ENCODE measurements around the gene TMEM130.

TMEM130 gene

GRCh38 chr7:98816967-98817710, 52.7 kb downstream of the TMEM130 start:
- TF ChIP-seq Cebpa-rat (IDR thresholded peaks at IDR 0.05) = no peak
- H4K20me1 ChIP-seq = no peaks in the 10 kb centered on the region
- peaks cover 12% of the 10 kb centered on the region; the same call in 1 of the 2 replicates for H3K4me1 ChIP-seq
- no peak overlapping the region for H3K4me3 ChIP-seq
- H3K27me3 ChIP-seq = no peaks in the 10 kb centered on the region
- H3K27ac ChIP-seq = no peak overlapping the region
- H3K9ac ChIP-seq = no peak overlapping the region
- no peak overlapping the region for H3K4me2 ChIP-seq
- no peaks in the 10 kb centered on the region for H3K36me3 ChIP-seq
- no peaks in the 10 kb centered on the region for H3K9me3 ChIP-seq

DNA sequence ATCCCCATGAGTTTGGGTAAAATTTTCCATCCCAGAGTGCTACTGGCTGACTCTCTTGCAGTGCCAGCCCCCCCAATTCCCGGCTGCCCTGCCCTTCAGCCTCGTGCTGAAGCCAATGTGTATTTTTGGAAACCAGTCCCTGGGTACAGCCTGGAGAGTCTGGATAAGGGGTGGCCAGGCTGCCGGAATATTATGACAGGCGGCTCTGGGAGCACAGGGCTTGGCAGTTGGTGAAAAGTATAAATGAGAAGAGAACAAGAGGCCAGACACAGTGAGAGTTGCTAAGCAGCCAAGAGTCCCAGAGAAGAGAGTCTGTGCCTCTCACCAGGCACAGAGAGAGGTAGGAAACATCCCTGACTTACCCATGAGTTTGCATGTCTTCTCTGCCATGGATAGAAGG, 53.6 kb downstream of the TMEM130 start:
- H3K27me3 ChIP-seq = no peaks in the 10 kb centered on the region
- H3K4me3 ChIP-seq = no peak overlapping the region
- H3K9me3 ChIP-seq = no peaks in the 10 kb centered on the region
- TF ChIP-seq Cebpa-rat (IDR thresholded peaks at IDR 0.05) = no peak
- no peaks in the 10 kb centered on the region for H4K20me1 ChIP-seq
- no peak overlapping the region for H3K9ac ChIP-seq
- H3K27ac ChIP-seq = no peak overlapping the region
- H3K4me2 ChIP-seq = no peak overlapping the region
- no peaks in the 10 kb centered on the region for H3K36me3 ChIP-seq
- peaks cover 12% of the 10 kb centered on the region; the same call in 1 of the 2 replicates for H3K4me1 ChIP-seq

DNA sequence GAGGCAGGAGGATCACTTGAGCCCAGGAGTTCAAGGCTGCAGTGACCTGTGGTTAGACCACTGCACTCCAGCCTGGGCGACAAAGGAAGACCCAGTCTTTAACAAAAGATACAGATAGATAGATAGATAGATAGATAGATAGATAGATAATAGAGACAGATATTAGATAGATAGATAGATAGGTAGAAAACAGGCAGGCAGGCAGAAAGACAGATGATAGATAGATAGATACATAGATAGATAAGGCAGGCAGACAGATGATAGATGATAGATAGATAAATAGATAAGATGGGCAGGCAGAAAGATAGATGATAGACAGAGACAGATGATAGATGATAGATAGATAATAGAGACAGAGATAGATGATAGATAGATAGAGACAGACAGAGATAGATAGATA, 54.5 kb downstream of the TMEM130 start:
- no peaks in the 10 kb centered on the region for H3K36me3 ChIP-seq
- no peaks in the 10 kb centered on the region for H4K20me1 ChIP-seq
- 0 out of 2 replicates have a peak, but pooled peaks cover 6% of the 10 kb centered on the region for H3K9me3 ChIP-seq
- no peak overlapping the region for H3K4me2 ChIP-seq
- no peak for TF ChIP-seq Cebpa-rat (IDR thresholded peaks at IDR 0.05)
- no peak overlapping the region for H3K9ac ChIP-seq
- H3K27me3 ChIP-seq = no peaks in the 10 kb centered on the region
- H3K4me3 ChIP-seq = no peak overlapping the region
- H3K27ac ChIP-seq = no peak overlapping the region
- H3K4me1 ChIP-seq = peaks cover 7% of the 10 kb centered on the region; the same call in 1 of the 2 replicates

DNA sequence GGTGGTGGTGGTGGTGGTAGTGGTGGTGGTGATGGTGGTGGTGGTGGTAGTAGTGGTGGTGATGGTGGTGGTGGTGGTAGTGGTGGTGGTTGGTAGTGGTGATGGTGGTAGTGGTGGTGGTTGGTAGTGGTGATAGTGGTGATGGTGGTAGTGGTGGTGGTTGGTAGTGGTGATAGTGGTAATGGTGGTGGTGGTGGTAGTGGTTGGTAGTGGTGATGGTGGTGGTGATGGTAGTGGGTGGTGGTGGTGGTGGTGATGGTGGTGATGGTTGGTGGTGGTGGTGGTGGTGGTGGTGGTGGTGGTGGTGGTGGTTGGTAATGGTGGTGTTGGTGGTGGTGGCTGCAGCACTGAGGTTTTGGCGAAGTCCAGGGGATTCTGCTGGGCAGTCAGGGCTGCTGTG, 58.5 kb downstream of the TMEM130 start:
- Histone ChIP-seq H3K9me3 (0 out of 2 replicates have a peak, but pooled peaks cover 7% of the 10 kb centered on the region), H3K27ac (no peak overlapping the region), H3K9ac (no peak overlapping the region), H3K27me3 (no peaks in the 10 kb centered on the region), H4K20me1 (no peaks in the 10 kb centered on the region), H3K4me3 (no peak overlapping the region), H3K4me1 (no peaks in the 10 kb centered on the region), H3K4me2 (no peak overlapping the region), H3K36me3 (no peaks in the 10 kb centered on the region)
- TF ChIP-seq Cebpa-rat (IDR thresholded peaks at IDR 0.05) = no peak

DNA sequence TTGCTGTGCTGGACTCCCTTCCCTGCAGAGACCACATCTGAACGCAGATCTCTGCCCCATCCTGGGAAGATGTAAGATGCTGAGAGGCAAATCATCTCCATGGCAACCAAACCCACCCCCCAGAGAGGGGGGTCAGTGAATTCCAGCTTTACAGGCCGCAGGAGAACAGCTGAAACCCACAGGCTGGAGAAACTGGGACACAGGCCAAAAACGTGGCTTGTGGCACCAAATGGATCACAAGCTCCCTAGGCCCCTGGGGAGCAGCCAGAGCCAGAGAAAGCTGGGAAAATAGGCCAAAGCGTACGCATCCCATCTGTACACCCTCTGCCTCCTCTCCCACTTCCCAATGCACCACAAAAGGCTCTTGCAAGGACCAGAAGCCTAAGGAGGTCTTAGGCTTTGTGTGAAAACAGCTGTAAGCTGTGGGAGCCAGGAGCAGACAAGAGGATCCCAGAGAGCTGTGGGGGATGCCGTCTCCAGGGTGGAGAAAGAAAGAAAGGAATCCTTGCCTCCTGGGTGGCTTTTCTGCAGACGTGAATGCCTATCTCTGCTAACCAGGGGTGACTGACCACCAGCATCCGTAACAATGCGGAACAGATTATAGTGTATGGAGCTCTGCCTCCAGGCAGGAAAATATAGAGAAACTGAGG, 59.5 kb downstream of the TMEM130 start:
- Histone ChIP-seq H3K4me2 (no peak overlapping the region), H3K4me3 (no peak overlapping the region), H3K9me3 (0 out of 2 replicates have a peak, but pooled peaks cover 7% of the 10 kb centered on the region), H4K20me1 (no peaks in the 10 kb centered on the region), H3K27ac (no peak overlapping the region), H3K27me3 (no peaks in the 10 kb centered on the region), H3K9ac (no peak overlapping the region), H3K4me1 (peaks cover 5% of the 10 kb centered on the region; the same call in 1 of the 2 replicates), H3K36me3 (no peaks in the 10 kb centered on the region)
- TF ChIP-seq Cebpa-rat (IDR thresholded peaks at IDR 0.05) = no peak

DNA sequence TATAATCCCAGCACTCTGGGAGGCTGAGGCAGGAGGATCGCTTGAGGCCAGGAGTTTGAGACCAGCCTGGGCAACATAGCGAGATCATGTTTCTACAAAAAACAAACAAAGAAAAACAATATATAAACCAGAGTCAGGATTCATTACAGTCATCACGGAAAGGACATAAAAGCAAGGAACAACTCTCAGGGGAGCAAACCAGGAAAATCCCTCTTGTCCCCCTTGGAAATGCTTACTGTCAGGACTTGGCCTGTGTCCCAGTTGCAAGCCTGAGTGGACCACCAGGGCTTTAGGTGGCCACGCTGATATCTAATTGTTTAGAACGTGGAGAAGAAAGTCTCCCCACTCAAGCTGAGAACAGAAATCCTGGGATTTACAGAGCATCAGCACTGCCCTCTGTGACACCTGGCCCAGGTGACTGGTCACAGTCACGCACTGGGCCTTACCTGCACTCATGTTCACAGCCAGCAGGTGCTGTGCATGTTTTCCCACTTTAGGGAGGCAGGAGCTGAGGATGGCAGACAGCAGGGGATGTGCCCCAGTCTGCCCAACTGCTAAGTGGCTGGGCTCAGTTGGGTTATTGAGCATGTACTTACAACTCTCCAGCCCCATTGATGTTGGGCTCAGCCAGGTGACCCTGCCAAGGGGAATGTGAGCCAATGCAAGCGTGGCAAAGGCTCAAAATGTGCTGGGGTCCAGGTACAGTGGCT, 60.9 kb downstream of the TMEM130 start:
- TF ChIP-seq Cebpa-rat (IDR thresholded peaks at IDR 0.05) = no peak
- Histone ChIP-seq H3K27me3 (no peaks in the 10 kb centered on the region), H3K4me3 (no peak overlapping the region), H3K9me3 (0 out of 2 replicates have a peak, but pooled peaks cover 7% of the 10 kb centered on the region), H3K4me1 (peaks cover 15% of the 10 kb centered on the region), H3K27ac (no peak overlapping the region), H3K36me3 (no peaks in the 10 kb centered on the region), H3K9ac (no peak overlapping the region), H4K20me1 (no peaks in the 10 kb centered on the region), H3K4me2 (no peak overlapping the region)

DNA sequence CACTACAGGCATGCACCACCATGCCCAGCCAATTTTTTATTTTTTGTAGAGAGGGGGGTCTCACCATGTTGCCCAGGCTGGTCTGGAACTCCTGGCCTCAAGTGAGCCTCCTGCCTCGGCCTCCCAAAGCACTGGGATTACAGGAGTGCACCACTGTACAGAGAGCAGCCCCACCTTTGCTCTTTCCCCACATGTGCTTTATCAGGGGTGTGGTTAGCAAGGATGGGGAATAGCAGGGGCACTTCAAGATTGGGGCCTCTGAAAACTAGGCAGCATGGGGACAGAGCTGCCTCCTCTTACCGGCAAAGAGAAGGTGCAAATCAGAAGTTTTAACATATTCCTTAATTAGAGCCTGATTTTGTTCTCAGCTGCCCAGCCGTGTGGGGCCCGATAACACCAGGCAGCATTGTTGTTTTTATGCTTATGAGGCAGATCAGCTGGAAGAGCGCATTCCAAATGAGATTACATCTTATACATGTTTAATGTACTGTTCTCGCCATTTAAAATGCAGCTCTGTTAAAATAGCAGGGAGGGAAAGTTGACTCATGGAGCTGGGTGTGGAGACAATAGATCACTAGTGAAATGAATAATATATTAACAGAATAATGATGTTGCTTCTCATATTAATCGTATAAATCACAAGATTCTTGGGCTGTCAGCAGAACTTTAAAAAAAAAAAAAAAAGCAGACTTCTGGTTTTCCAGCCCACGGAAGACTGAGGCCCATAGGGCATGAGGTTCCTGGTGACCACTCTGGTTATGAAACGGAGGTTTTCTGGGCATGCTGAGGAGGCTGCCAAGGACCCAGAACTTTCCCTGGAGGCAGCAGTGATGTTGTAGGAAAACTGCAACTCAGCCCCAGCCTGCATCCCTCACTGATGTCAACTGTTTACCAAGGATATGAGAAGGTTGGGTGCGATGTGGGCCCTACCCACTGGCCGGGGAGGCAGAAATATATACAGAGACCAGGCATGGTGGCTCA, 62.5 kb downstream of the TMEM130 start:
- 0 out of 2 replicates have a peak, but pooled peaks cover 5% of the 10 kb centered on the region for H4K20me1 ChIP-seq
- no peak overlapping the region for H3K4me3 ChIP-seq
- H3K4me1 ChIP-seq = peaks cover 30% of the 10 kb centered on the region
- TF ChIP-seq Cebpa-rat (IDR thresholded peaks at IDR 0.05) = no peak
- 0 out of 2 replicates have a peak, but pooled peaks cover 7% of the 10 kb centered on the region for H3K9me3 ChIP-seq
- H3K27me3 ChIP-seq = no peaks in the 10 kb centered on the region
- no peaks in the 10 kb centered on the region for H3K36me3 ChIP-seq
- H3K9ac ChIP-seq = no peak overlapping the region
- H3K27ac ChIP-seq = no peak overlapping the region
- no peak overlapping the region for H3K4me2 ChIP-seq

DNA sequence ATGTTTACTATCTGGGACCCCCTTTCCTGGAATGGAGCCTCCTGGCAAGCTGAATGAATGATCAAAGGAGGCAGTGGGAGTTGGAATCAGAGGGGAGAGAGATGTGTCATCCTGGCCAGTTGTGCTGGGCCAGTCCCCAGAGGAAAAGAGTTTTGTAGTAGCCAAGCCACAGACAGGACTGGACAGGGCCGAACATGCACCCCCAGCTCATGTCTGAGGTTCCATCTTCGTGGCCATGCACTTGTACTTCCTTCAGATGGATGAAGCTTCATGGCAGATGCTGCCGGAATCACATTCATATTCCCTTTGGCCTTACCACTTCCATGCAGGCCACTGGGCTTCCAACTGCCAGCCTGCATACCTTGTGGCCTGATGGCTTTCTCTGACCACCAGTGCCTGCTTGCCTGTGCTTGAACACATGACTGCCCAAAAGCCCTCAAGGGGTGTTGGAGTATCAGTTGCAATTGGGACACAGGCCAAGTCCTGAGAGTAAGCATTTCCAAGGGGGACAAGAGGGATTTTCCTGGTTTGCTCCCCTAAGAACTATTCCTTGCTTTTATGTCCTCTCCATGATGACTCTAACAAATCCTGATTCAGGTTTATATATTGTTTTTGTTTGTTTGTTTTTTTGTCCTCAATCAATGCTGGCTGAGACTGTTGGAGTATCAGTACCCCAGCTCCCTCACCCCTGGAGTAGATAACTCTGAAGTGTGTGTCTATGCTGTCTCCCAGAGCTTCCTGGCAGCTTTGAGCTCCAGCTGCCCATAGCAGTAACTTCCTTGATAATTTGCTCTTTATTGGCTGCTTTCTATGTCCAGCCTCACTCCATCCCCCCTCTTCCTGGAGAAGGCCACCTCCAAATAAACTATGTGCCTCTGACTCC, 63.6 kb downstream of the TMEM130 start:
- no peak for TF ChIP-seq Cebpa-rat (IDR thresholded peaks at IDR 0.05)
- H3K27me3 ChIP-seq = no peaks in the 10 kb centered on the region
- H3K9me3 ChIP-seq = peaks cover 10% of the 10 kb centered on the region
- no peak overlapping the region for H3K4me2 ChIP-seq
- peaks cover 40% of the 10 kb centered on the region for H3K4me1 ChIP-seq
- no peak overlapping the region for H3K27ac ChIP-seq
- H3K9ac ChIP-seq = no peak overlapping the region
- no peaks in the 10 kb centered on the region for H3K36me3 ChIP-seq
- peaks cover 10% of the 10 kb centered on the region; the same call in 1 of the 2 replicates for H4K20me1 ChIP-seq
- no peak overlapping the region for H3K4me3 ChIP-seq

Measured in BLaER1 (cell line).